ENCODE data around the gene WFDC2. TPM values are rescaled to one million over a fixed set of nuclear protein-coding genes. Genes with fewer than 3 reads are reported as not detected.

WFDC2 gene
- total and polyA plus RNA-seq, 2 donors = 5.6 to 48.4 TPM

GRCh38 chr20:45500022-45500421, 30.5 kb downstream of the WFDC2 start:
- Histone ChIP-seq H3K4me3 (ENCODE audit: low read length in 2 of 2) (no peak overlapping the region), H3K27ac (ENCODE audit: low read depth in 1 of 2, low read length in 1 of 2) (no peak overlapping the region), H3K27me3 (ENCODE audit: control insufficient read depth in 2 of 2, insufficient read depth in 1 of 2, low read length in 1 of 2) (no peaks in the 10 kb centered on the region), H3K9me3 (ENCODE audit: control insufficient read depth in 2 of 2, insufficient read depth in 1 of 2, low read length in 1 of 2) (peaks cover 0 to 1% of the 10 kb centered on the region in 2 donors), H3K4me1 (ENCODE audit: control insufficient read depth in 2 of 2, insufficient read depth in 2 of 2, low read length in 2 of 2) (no peaks in the 10 kb centered on the region), H3K36me3 (ENCODE audit: control insufficient read depth in 2 of 2, insufficient read depth in 2 of 2, low read length in 1 of 2) (no peaks in the 10 kb centered on the region)
- WGBS = 83% methylated on average over 6 of the region's 6 CpGs
- DNase-seq (ENCODE audit: low read depth in 6 of 9, low spot score in 9 of 9) = no peak

- no peak overlapping the region for H3K27ac ChIP-seq (ENCODE audit: low read depth in 1 of 2, low read length in 1 of 2)
- no peak overlapping the region for H3K4me3 ChIP-seq (ENCODE audit: low read length in 2 of 2)
- H3K4me1 ChIP-seq (ENCODE audit: control insufficient read depth in 2 of 2, insufficient read depth in 2 of 2, low read length in 2 of 2) = no peaks in the 10 kb centered on the region
- H3K36me3 ChIP-seq (ENCODE audit: control insufficient read depth in 2 of 2, insufficient read depth in 2 of 2, low read length in 1 of 2) = no peaks in the 10 kb centered on the region
- DNase-seq (ENCODE audit: low read depth in 6 of 9, low spot score in 9 of 9) = no peak
- peaks cover 0 to 1% of the 10 kb centered on the region in 2 donors for H3K9me3 ChIP-seq (ENCODE audit: control insufficient read depth in 2 of 2, insufficient read depth in 1 of 2, low read length in 1 of 2)
- WGBS = 95% methylated on average over 1 of the region's 1 CpG
- H3K27me3 ChIP-seq (ENCODE audit: control insufficient read depth in 2 of 2, insufficient read depth in 1 of 2, low read length in 1 of 2) = no peaks in the 10 kb centered on the region
Observed at GRCh38 chr20:45501600-45501999, 32.0 kb downstream of the WFDC2 start.

DNA sequence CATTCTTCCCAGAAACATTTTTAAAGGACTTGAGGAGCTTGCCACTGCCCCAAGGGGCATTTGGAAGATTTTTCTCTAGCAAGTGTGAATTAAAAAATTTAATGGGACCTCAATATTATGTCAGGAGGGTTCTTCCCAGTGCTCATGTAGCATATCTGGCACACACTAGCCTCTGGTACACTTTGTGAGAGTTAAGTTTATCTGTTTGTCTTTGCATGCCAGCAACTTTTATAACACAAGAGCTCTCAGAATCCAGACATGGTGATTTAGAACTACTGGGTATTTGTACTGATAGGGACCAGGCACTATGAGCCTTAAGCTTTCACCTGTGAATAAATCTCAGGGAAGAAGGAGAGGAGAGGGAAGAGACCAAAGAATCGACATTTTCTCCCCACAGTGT, 33.0 kb downstream of the WFDC2 start:
- Histone ChIP-seq H3K9me3 (ENCODE audit: control insufficient read depth in 2 of 2, insufficient read depth in 1 of 2, low read length in 1 of 2) (peaks cover 0 to 1% of the 10 kb centered on the region in 2 donors), H3K27ac (ENCODE audit: low read depth in 1 of 2, low read length in 1 of 2) (no peak overlapping the region), H3K36me3 (ENCODE audit: control insufficient read depth in 2 of 2, insufficient read depth in 2 of 2, low read length in 1 of 2) (no peaks in the 10 kb centered on the region), H3K27me3 (ENCODE audit: control insufficient read depth in 2 of 2, insufficient read depth in 1 of 2, low read length in 1 of 2) (no peaks in the 10 kb centered on the region), H3K4me3 (ENCODE audit: low read length in 2 of 2) (no peak overlapping the region), H3K4me1 (ENCODE audit: control insufficient read depth in 2 of 2, insufficient read depth in 2 of 2, low read length in 2 of 2) (no peaks in the 10 kb centered on the region)
- 88% methylated on average over 1 of the region's 1 CpG for WGBS
- DNase-seq (ENCODE audit: low read depth in 6 of 9, low spot score in 9 of 9) = no peak

DNA sequence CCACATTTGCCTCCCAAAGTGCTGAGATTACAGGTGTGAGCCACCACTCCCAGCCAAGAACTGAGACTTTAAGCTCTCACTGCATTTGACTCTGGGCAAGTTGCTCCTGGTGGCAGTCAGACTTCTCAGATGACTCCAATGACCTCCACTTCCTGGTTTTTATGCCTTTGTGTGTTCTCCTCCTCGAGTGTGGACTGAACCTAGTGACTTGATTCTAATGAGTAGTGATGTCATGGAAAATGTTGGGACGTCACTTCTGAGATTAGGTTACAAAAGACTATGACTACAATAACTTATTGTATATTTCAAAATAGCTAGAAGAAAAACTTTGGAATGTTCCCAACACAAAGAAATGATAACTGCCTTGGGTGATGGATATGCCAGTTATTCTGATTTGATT, 33.9 kb downstream of the WFDC2 start:
- H3K27ac ChIP-seq (ENCODE audit: low read depth in 1 of 2, low read length in 1 of 2) = no peak overlapping the region
- DNase-seq (ENCODE audit: low read depth in 6 of 9, low spot score in 9 of 9) = no peak
- H3K9me3 ChIP-seq (ENCODE audit: control insufficient read depth in 2 of 2, insufficient read depth in 1 of 2, low read length in 1 of 2) = peaks cover 0 to 1% of the 10 kb centered on the region in 2 donors
- no peaks in the 10 kb centered on the region for H3K4me1 ChIP-seq (ENCODE audit: control insufficient read depth in 2 of 2, insufficient read depth in 2 of 2, low read length in 2 of 2)
- H3K36me3 ChIP-seq (ENCODE audit: control insufficient read depth in 2 of 2, insufficient read depth in 2 of 2, low read length in 1 of 2) = no peaks in the 10 kb centered on the region
- 59% methylated on average over 2 of the region's 2 CpGs for WGBS
- no peak overlapping the region for H3K4me3 ChIP-seq (ENCODE audit: low read length in 2 of 2)
- H3K27me3 ChIP-seq (ENCODE audit: control insufficient read depth in 2 of 2, insufficient read depth in 1 of 2, low read length in 1 of 2) = no peaks in the 10 kb centered on the region

- DNase-seq (ENCODE audit: low read depth in 6 of 9, low spot score in 9 of 9) = no peak
- H3K9me3 ChIP-seq (ENCODE audit: control insufficient read depth in 2 of 2, insufficient read depth in 1 of 2, low read length in 1 of 2) = peaks cover 0 to 1% of the 10 kb centered on the region in 2 donors
- H3K36me3 ChIP-seq (ENCODE audit: control insufficient read depth in 2 of 2, insufficient read depth in 2 of 2, low read length in 1 of 2) = no peaks in the 10 kb centered on the region
- no peak overlapping the region for H3K27ac ChIP-seq (ENCODE audit: low read depth in 1 of 2, low read length in 1 of 2)
- H3K4me3 ChIP-seq (ENCODE audit: low read length in 2 of 2) = no peak overlapping the region
- 87% methylated on average over 2 of the region's 2 CpGs for WGBS
- no peaks in the 10 kb centered on the region for H3K27me3 ChIP-seq (ENCODE audit: control insufficient read depth in 2 of 2, insufficient read depth in 1 of 2, low read length in 1 of 2)
- H3K4me1 ChIP-seq (ENCODE audit: control insufficient read depth in 2 of 2, insufficient read depth in 2 of 2, low read length in 2 of 2) = no peaks in the 10 kb centered on the region
Observed at GRCh38 chr20:45506398-45506797, 36.8 kb downstream of the WFDC2 start.

GRCh38 chr20:45507011-45507820, 37.7 kb downstream of the WFDC2 start:
- Histone ChIP-seq H3K4me1 (ENCODE audit: control insufficient read depth in 2 of 2, insufficient read depth in 2 of 2, low read length in 2 of 2) (no peaks in the 10 kb centered on the region), H3K27me3 (ENCODE audit: control insufficient read depth in 2 of 2, insufficient read depth in 1 of 2, low read length in 1 of 2) (no peaks in the 10 kb centered on the region), H3K27ac (ENCODE audit: low read depth in 1 of 2, low read length in 1 of 2) (no peak overlapping the region), H3K9me3 (ENCODE audit: control insufficient read depth in 2 of 2, insufficient read depth in 1 of 2, low read length in 1 of 2) (peaks cover 0 to 1% of the 10 kb centered on the region in 2 donors), H3K36me3 (ENCODE audit: control insufficient read depth in 2 of 2, insufficient read depth in 2 of 2, low read length in 1 of 2) (no peaks in the 10 kb centered on the region), H3K4me3 (ENCODE audit: low read length in 2 of 2) (no peak overlapping the region)
- no peak for DNase-seq (ENCODE audit: low read depth in 6 of 9, low spot score in 9 of 9)
- WGBS = 93% methylated on average over 5 of the region's 5 CpGs

- H3K36me3 ChIP-seq (ENCODE audit: control insufficient read depth in 2 of 2, insufficient read depth in 2 of 2, low read length in 1 of 2) = no peaks in the 10 kb centered on the region
- H3K9me3 ChIP-seq (ENCODE audit: control insufficient read depth in 2 of 2, insufficient read depth in 1 of 2, low read length in 1 of 2) = peaks cover 0 to under 1% of the 10 kb centered on the region in 2 donors
- 84% methylated on average over 7 of the region's 7 CpGs for WGBS
- H3K27ac ChIP-seq (ENCODE audit: low read depth in 1 of 2, low read length in 1 of 2) = no peak overlapping the region
- DNase-seq (ENCODE audit: low read depth in 6 of 9, low spot score in 9 of 9) = no peak
- no peaks in the 10 kb centered on the region for H3K27me3 ChIP-seq (ENCODE audit: control insufficient read depth in 2 of 2, insufficient read depth in 1 of 2, low read length in 1 of 2)
- H3K4me1 ChIP-seq (ENCODE audit: control insufficient read depth in 2 of 2, insufficient read depth in 2 of 2, low read length in 2 of 2) = no peaks in the 10 kb centered on the region
- H3K4me3 ChIP-seq (ENCODE audit: low read length in 2 of 2) = no peak overlapping the region
Observed at GRCh38 chr20:45508068-45508886, 38.7 kb downstream of the WFDC2 start.

DNA sequence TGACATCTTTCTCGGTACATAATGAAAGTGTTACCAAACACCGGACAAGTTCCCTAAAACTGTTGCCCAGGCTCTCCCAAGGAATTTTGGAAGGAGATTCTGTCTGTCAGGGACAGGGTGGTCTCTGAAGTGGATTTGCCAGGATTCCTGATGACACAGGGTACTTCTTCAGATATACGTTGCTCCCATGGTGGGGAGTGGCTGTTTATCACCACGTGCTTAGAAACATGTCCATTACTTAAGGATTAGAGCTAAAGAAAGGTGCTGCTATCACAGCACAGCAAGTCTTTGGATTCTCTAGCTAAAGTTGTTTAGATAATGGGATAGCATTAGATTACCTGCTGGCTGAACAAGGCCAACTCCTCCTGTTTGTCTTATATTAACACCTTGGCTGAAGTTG, 39.5 kb downstream of the WFDC2 start:
- WGBS = 89% methylated on average over 4 of the region's 4 CpGs
- H3K4me1 ChIP-seq (ENCODE audit: control insufficient read depth in 2 of 2, insufficient read depth in 2 of 2, low read length in 2 of 2) = no peaks in the 10 kb centered on the region
- no peaks in the 10 kb centered on the region for H3K9me3 ChIP-seq (ENCODE audit: control insufficient read depth in 2 of 2, insufficient read depth in 1 of 2, low read length in 1 of 2)
- no peak overlapping the region for H3K27ac ChIP-seq (ENCODE audit: low read depth in 1 of 2, low read length in 1 of 2)
- DNase-seq (ENCODE audit: low read depth in 6 of 9, low spot score in 9 of 9) = no peak
- H3K4me3 ChIP-seq (ENCODE audit: low read length in 2 of 2) = no peak overlapping the region
- H3K27me3 ChIP-seq (ENCODE audit: control insufficient read depth in 2 of 2, insufficient read depth in 1 of 2, low read length in 1 of 2) = no peaks in the 10 kb centered on the region
- no peaks in the 10 kb centered on the region for H3K36me3 ChIP-seq (ENCODE audit: control insufficient read depth in 2 of 2, insufficient read depth in 2 of 2, low read length in 1 of 2)

DNA sequence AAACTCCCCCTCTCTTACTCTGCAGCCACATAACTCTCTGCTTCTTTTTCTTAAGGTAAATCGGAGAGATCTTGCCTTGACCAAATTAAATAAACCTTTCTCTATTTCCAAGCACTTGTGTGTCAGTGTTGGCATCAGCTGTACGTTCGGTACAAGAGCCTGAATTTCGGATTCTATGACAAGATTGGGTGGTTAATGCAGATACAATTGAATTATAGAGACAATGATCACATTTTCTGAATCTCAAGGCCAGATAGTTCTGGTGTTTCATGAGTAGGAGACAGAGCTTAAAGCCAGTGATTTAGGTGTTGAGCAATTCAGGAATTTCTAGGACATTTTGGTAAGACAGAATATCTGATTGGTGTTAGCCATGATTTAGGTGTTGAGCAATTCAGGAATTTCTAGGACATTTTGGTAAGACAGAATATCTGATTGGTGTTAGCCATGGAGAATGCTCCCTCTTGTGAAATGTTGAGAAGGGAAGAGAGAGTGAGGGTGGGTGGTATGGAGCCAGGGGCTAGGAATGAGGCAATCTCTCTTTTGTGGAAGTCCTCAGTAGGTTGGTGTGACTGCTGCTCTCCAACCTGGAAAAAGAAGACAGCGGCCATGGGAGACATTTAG, 40.8 kb downstream of the WFDC2 start:
- WGBS = 88% methylated on average over 5 of the region's 5 CpGs
- H3K4me3 ChIP-seq (ENCODE audit: low read length in 2 of 2) = no peak overlapping the region
- no peak overlapping the region for H3K27ac ChIP-seq (ENCODE audit: low read depth in 1 of 2, low read length in 1 of 2)
- H3K27me3 ChIP-seq (ENCODE audit: control insufficient read depth in 2 of 2, insufficient read depth in 1 of 2, low read length in 1 of 2) = no peaks in the 10 kb centered on the region
- no peaks in the 10 kb centered on the region for H3K9me3 ChIP-seq (ENCODE audit: control insufficient read depth in 2 of 2, insufficient read depth in 1 of 2, low read length in 1 of 2)
- no peaks in the 10 kb centered on the region for H3K4me1 ChIP-seq (ENCODE audit: control insufficient read depth in 2 of 2, insufficient read depth in 2 of 2, low read length in 2 of 2)
- H3K36me3 ChIP-seq (ENCODE audit: control insufficient read depth in 2 of 2, insufficient read depth in 2 of 2, low read length in 1 of 2) = no peaks in the 10 kb centered on the region
- no peak for DNase-seq (ENCODE audit: low read depth in 6 of 9, low spot score in 9 of 9)

All from thymus (tissue), 11 donors.